ENCODE results near the gene SAMHD1.

- TF ChIP-seq POLR2AphosphoS5 (IDR thresholded peaks at IDR 0.05) (no peak), EP300 (IDR thresholded peaks at IDR 0.05) (no peak)
Observed at GRCh38 chr20:36885356-36885755, 66.2 kb downstream of the SAMHD1 start.
